HepG2 (cell line): ENCODE results near the gene ZNF222. TPM values are rescaled to one million over a fixed set of nuclear protein-coding genes. Genes with fewer than 3 reads are reported as not detected.
A peak's percentile ranks its signal among the peaks of the same experiment; 100 is the strongest.

ENCODE experiments used
- AHR ChIP-seq: IDR thresholded peaks from 2 replicates; pipeline ENCODE4 v1.6.1; 2018; ENCODE audit warnings: missing genetic modification reagents, missing compliant biosample characterization
- SIX4 ChIP-seq: sonication (generic); formaldehyde crosslinking; IDR thresholded peaks from 2 replicates; pipeline ENCODE4 v1.4.0; 2020; ENCODE audit warnings: missing genetic modification reagents
- SMC3 ChIP-seq: IDR thresholded peaks from 2 replicates; pipeline ENCODE4 v1.6.1; 2011; ENCODE audit warnings: low read length, improper control_type of control experiment
- SNAI1 ChIP-seq: sonication (generic); formaldehyde crosslinking; IDR thresholded peaks from 2 replicates; pipeline ENCODE4 v1.5.0; 2020; ENCODE audit warnings: mild to moderate bottlenecking, missing genetic modification reagents, borderline replicate concordance
- ZBTB38 ChIP-seq: sonication (generic); formaldehyde crosslinking; IDR thresholded peaks from 2 replicates; pipeline ENCODE4 v1.5.1; 2020; ENCODE audit warnings: mild to moderate bottlenecking, missing genetic modification reagents
- ZNF547 ChIP-seq: sonication (generic); formaldehyde crosslinking; IDR thresholded peaks from 2 replicates; pipeline ENCODE4 v1.5.1; 2020; ENCODE audit warnings: mild to moderate bottlenecking, missing genetic modification reagents
- ZNF749 ChIP-seq: sonication (generic); formaldehyde crosslinking; IDR thresholded peaks from 2 replicates; pipeline ENCODE4 v1.8.0; 2022; ENCODE audit warnings: mild to moderate bottlenecking, missing genetic modification reagents, moderate library complexity, borderline replicate concordance
- ZNF879 ChIP-seq: sonication (generic); formaldehyde crosslinking; IDR thresholded peaks from 2 replicates; pipeline ENCODE4 v1.8.1; 2023; ENCODE audit warnings: missing genetic modification reagents
- polyA plus RNA-seq, 8 experiments: library from polyadenylated mRNA; depleted of rRNA in 3 of 8; stranded (reverse) in 7 of 8; unstranded in 1 of 8; fragments of >200 nt; fragmentation: Illumina TruSeq in 4 of 8; extraction: Trizol in 4 of 8; gene quantifications; 2 replicates each; pipeline versions ENCODE4 v1.2.1 to v1.2.3, GENCODE V29; 2011 to 2016; ENCODE audit warnings: low read depth in 4 of 8, missing spikeins in 1 of 8, mixed read lengths in 1 of 8; ENCODE audit not compliant: insufficient read depth in 1 of 8
- total RNA-seq, 5 experiments: library from RNA; depleted of rRNA; stranded (reverse); fragments of >200 nt; fragmentation: Illumina TruSeq; extraction: Trizol; gene quantifications; 2 replicates each; pipeline ENCODE4 v1.2.3, GENCODE V29; 2016; ENCODE audit warnings: low read depth in 1 of 5
- TF ChIP-seq, protein P1 (sequence below): sonication (generic); formaldehyde crosslinking; IDR thresholded peaks from 2 replicates; pipeline ENCODE4 v1.8.1; 2022; ENCODE audit warnings: mild to moderate bottlenecking, missing genetic modification reagents
- TF ChIP-seq, protein P2 (sequence below): sonication (generic); formaldehyde crosslinking; IDR thresholded peaks from 2 replicates; pipeline ENCODE4 v1.8.1; 2023; ENCODE audit warnings: mild to moderate bottlenecking, moderate library complexity, missing genetic modification reagents
- TF ChIP-seq, protein P3 (sequence below): sonication (generic); formaldehyde crosslinking; IDR thresholded peaks from 2 replicates; pipeline ENCODE4 v1.4.0; 2020; ENCODE audit warnings: missing genetic modification reagents
- TF ChIP-seq, protein P4 (sequence below): fragments of 450-650 bp; IDR thresholded peaks from 2 replicates; pipeline ENCODE4 v1.6.1; 2016
- TF ChIP-seq, protein P5 (sequence below): IDR thresholded peaks from 2 replicates; pipeline ENCODE4 v1.6.1; 2016; ENCODE audit warnings: missing compliant biosample characterization, missing genetic modification reagents, borderline replicate concordance
- TF ChIP-seq, protein P6 (sequence below): sonication (generic); formaldehyde crosslinking; IDR thresholded peaks from 2 replicates; pipeline ENCODE4 v1.5.1; 2020; ENCODE audit warnings: mild to moderate bottlenecking, missing genetic modification reagents
- TF ChIP-seq, protein P7 (sequence below): sonication (generic); formaldehyde crosslinking; IDR thresholded peaks from 2 replicates; pipeline ENCODE4 v1.5.1; 2020; ENCODE audit warnings: missing genetic modification reagents, mild to moderate bottlenecking, borderline replicate concordance

Gene ZNF222
- total and polyA plus RNA-seq, 2 of the 13 experiments (the other 11 are each of a cell fraction or from before 2014, with no cell fraction given), result 2.2 to 6.2 TPM

DNA sequence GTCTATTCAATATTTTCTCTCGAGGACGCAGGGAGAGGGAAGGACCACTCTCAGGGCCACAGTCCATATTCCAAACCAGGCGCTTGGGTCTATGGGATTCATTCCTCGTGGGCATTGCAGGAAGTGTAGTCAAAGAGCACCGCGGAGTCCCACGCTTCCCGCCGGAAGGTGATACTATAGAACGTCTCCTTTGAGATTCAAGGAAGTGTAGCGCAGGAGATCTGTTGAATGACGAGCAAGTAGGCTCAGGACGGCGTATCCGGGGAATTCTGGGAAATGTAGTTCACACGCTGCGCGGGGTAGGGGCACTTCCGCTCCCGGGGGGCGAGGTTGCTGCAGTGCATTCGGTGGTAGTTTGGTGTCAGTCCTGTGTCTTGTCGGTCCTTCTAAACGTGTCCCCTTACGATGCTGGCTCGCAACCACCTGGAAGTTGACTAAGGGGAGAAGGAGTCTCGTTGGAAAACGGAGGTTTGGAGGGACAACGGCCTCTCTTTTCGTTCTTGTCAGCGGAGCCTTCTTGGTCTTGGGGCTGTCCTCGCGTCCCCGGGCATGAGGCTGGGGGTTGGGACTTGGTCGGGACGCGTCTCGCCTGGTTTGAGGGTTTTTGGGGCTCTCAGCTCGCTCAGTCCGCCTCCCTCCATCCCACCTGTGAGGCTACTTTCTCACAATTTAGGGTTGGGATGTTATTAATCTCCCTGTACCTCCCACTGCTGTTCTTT lies 46.8 kb downstream of the ZNF222 start, which contains the start of gene ZNF284 (continued):
- TF ChIP-seq ZBTB38 (CRISPR knock-in tag) (no peak; the same call in none of the 2 replicates), ZNF879 (no peak), SNAI1 (CRISPR knock-in tag) (no peak), ZNF749 (CRISPR knock-in tag) (no peak), ZNF547 (no peak), SIX4 (CRISPR knock-in tag) (peak; percentile 32; the same call in 1 of the 2 replicates), SMC3 (no peak), AHR (CRISPR knock-in tag) (peak; percentile 63; the same call in 1 of the 2 replicates)
- TF ChIP-seq, protein P1, sequence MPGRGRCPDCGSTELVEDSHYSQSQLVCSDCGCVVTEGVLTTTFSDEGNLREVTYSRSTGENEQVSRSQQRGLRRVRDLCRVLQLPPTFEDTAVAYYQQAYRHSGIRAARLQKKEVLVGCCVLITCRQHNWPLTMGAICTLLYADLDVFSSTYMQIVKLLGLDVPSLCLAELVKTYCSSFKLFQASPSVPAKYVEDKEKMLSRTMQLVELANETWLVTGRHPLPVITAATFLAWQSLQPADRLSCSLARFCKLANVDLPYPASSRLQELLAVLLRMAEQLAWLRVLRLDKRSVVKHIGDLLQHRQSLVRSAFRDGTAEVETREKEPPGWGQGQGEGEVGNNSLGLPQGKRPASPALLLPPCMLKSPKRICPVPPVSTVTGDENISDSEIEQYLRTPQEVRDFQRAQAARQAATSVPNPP (CRISPR knock-in tag), result no peak
- TF ChIP-seq, protein P2, sequence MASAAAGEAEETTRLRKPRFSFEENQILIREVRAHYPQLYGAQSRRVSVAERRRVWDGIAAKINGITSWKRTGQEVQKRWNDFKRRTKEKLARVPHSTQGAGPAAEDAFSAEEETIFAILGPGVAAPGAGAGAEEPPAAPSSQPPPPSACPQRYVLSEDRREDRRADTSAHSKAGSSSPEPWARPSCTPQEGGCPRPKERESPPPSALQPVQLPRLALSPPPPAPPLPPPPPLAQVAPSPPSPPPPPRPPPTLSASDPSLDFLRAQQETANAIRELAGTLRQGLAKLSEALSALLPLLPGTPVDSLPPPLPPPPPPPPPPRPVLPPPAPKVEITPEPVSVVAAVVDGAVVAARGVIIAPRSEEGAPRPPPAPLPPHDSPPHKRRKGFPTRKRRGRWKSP, result peak; percentile 56
- TF ChIP-seq, protein P3, sequence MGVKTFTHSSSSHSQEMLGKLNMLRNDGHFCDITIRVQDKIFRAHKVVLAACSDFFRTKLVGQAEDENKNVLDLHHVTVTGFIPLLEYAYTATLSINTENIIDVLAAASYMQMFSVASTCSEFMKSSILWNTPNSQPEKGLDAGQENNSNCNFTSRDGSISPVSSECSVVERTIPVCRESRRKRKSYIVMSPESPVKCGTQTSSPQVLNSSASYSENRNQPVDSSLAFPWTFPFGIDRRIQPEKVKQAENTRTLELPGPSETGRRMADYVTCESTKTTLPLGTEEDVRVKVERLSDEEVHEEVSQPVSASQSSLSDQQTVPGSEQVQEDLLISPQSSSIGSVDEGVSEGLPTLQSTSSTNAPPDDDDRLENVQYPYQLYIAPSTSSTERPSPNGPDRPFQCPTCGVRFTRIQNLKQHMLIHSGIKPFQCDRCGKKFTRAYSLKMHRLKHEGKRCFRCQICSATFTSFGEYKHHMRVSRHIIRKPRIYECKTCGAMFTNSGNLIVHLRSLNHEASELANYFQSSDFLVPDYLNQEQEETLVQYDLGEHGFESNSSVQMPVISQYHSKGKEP (CRISPR knock-in tag), result no peak
- TF ChIP-seq, protein P4, sequence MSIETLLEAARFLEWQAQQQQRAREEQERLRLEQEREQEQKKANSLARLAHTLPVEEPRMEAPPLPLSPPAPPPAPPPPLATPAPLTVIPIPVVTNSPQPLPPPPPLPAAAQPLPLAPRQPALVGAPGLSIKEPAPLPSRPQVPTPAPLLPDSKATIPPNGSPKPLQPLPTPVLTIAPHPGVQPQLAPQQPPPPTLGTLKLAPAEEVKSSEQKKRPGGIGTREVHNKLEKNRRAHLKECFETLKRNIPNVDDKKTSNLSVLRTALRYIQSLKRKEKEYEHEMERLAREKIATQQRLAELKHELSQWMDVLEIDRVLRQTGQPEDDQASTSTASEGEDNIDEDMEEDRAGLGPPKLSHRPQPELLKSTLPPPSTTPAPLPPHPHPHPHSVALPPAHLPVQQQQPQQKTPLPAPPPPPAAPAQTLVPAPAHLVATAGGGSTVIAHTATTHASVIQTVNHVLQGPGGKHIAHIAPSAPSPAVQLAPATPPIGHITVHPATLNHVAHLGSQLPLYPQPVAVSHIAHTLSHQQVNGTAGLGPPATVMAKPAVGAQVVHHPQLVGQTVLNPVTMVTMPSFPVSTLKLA, result no peak
- TF ChIP-seq, protein P5, sequence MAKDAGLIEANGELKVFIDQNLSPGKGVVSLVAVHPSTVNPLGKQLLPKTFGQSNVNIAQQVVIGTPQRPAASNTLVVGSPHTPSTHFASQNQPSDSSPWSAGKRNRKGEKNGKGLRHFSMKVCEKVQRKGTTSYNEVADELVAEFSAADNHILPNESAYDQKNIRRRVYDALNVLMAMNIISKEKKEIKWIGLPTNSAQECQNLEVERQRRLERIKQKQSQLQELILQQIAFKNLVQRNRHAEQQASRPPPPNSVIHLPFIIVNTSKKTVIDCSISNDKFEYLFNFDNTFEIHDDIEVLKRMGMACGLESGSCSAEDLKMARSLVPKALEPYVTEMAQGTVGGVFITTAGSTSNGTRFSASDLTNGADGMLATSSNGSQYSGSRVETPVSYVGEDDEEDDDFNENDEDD, result peak; percentile 72; the same call in 1 of the 2 replicates
- TF ChIP-seq, protein P6, sequence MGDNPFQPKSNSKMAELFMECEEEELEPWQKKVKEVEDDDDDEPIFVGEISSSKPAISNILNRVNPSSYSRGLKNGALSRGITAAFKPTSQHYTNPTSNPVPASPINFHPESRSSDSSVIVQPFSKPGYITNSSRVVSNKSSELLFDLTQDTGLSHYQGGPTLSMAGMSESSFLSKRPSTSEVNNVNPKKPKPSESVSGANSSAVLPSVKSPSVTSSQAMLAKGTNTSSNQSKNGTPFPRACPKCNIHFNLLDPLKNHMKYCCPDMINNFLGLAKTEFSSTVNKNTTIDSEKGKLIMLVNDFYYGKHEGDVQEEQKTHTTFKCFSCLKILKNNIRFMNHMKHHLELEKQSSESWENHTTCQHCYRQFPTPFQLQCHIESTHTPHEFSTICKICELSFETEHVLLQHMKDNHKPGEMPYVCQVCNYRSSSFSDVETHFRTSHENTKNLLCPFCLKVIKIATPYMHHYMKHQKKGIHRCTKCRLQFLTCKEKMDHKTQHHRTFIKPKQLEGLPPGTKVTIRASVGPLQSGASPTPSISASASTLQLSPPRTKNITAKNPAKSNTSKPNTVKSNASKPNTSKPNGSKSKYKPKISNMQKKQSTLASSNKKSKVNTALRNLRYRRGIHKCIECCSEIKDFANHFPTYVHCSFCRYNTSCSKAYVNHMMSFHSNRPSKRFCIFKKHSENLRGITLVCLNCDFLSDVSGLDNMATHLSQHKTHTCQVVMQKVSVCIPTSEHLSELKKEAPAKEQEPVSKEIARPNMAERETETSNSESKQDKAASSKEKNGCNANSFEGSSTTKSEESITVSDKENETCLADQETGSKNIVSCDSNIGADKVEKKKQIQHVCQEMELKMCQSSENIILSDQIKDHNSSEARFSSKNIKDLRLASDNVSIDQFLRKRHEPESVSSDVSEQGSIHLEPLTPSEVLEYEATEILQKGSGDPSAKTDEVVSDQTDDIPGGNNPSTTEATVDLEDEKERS (CRISPR knock-in tag), result no peak
- TF ChIP-seq, protein P7, sequence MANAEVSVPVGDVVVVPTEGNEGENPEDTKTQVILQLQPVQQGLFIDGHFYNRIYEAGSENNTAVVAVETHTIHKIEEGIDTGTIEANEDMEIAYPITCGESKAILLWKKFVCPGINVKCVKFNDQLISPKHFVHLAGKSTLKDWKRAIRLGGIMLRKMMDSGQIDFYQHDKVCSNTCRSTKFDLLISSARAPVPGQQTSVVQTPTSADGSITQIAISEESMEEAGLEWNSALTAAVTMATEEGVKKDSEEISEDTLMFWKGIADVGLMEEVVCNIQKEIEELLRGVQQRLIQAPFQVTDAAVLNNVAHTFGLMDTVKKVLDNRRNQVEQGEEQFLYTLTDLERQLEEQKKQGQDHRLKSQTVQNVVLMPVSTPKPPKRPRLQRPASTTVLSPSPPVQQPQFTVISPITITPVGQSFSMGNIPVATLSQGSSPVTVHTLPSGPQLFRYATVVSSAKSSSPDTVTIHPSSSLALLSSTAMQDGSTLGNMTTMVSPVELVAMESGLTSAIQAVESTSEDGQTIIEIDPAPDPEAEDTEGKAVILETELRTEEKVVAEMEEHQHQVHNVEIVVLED (CRISPR knock-in tag), result peak; percentile 89
